H1 (cell line): ENCODE results near the gene MIEF2. TPM values are rescaled to one million over a fixed set of nuclear protein-coding genes. Genes with fewer than 3 reads are reported as not detected.

Experiments used
- CTCF ChIA-PET: fragments of 300-600 bp; sonication (Branson Sonifier 250); formaldehyde crosslinking; loops from one replicate; lab custom pipeline; 2021; ENCODE audit not compliant: partially characterized antibody; lab: Charles Lee
- POLR2A ChIA-PET: fragments of 300-600 bp; sonication (Branson Sonifier 250); formaldehyde crosslinking; loops from one replicate; lab custom pipeline; 2021; ENCODE audit warnings: inconsistent platforms; ENCODE audit not compliant: partially characterized antibody; lab: Charles Lee
- DNase-seq, 2 experiments: peaks; one replicate each; pipeline versions ENCODE4 v3.0.0 to v3.0.0-alpha.2; 2010 to 2022; ENCODE audit warnings: low spot score in 2 of 2, low read depth in 1 of 2, mixed read lengths in 1 of 2
- FAIRE-seq: peaks from 2 replicates; lab custom pipeline; 2011; peaks lifted over from hg19 to GRCh38; lab: Jason Lieb, UNC
- H2AFZ ChIP-seq: 2 replicates; pipeline ENCODE4 v1.8.1; 2012; ENCODE audit warnings: low read length, inconsistent platforms
- H2AK5ac ChIP-seq: 2 replicates; pipeline ENCODE4 v1.6.1; 2013; ENCODE audit warnings: low read depth, low read length
- H2BK120ac ChIP-seq: replicated peaks from 2 replicates; pipeline ENCODE3; 2013; ENCODE audit warnings: low read depth, low read length, inconsistent platforms
- H2BK12ac ChIP-seq: 2 replicates; pipeline ENCODE4 v1.6.1; 2013; ENCODE audit warnings: low read depth, low read length
- H2BK15ac ChIP-seq: 2 replicates; pipeline ENCODE4 v1.6.1; 2013; ENCODE audit warnings: low read length
- H2BK20ac ChIP-seq: 2 replicates; pipeline ENCODE4 v1.6.1; 2013; ENCODE audit warnings: low read length
- H2BK5ac ChIP-seq: 2 replicates; pipeline ENCODE4 v1.6.1; 2013; ENCODE audit warnings: low read depth, low read length
- H3K14ac ChIP-seq: 2 replicates; pipeline ENCODE4 v1.6.1; 2013; ENCODE audit warnings: inconsistent platforms; ENCODE audit not compliant: insufficient read length
- H3K18ac ChIP-seq: 2 replicates; pipeline ENCODE4 v1.6.1; 2013; ENCODE audit warnings: low read length; ENCODE audit errors: extremely low read depth
- H3K23ac ChIP-seq: 2 replicates; pipeline ENCODE4 v1.6.1; 2013; ENCODE audit warnings: inconsistent platforms; ENCODE audit not compliant: insufficient read length
- H3K23me2 ChIP-seq: 2 replicates; pipeline ENCODE4 v1.6.1; 2013; ENCODE audit warnings: low read depth, low read length
- H3K27ac ChIP-seq: 2 replicates; pipeline ENCODE4 v1.6.1; 2011; ENCODE audit warnings: low read depth, low read length, inconsistent platforms
- H3K27me3 ChIP-seq, 4 experiments: replicated peaks in 1 of 4; 1 replicate in 1 of 4; 2 replicates in 3 of 4; pipeline versions ENCODE4 v1.6.1 to v1.8.1; 2011 to 2013; ENCODE audit warnings: low read length in 3 of 4, mild to moderate bottlenecking in 3 of 4, inconsistent platforms in 2 of 4, mixed read lengths in 2 of 4, moderate library complexity in 1 of 4; ENCODE audit not compliant: control insufficient read depth in 3 of 4, insufficient read depth in 3 of 4; ENCODE audit errors: extremely low read depth in 1 of 4
- H3K36me3 ChIP-seq, 4 experiments: 2 replicates each; pipeline versions ENCODE4 v1.6.1 to v1.8.1; 2011 to 2013; ENCODE audit warnings: mild to moderate bottlenecking in 4 of 4, low read length in 3 of 4, moderate library complexity in 2 of 4, control low read depth in 1 of 4, inconsistent platforms in 1 of 4; ENCODE audit not compliant: insufficient read depth in 4 of 4, control insufficient read depth in 2 of 4
- H3K4ac ChIP-seq: replicated peaks from 2 replicates; pipeline ENCODE3; 2013; ENCODE audit warnings: low read length, low read depth, mixed read lengths, inconsistent platforms; ENCODE audit not compliant: insufficient read length
- H3K4me1 ChIP-seq, 4 experiments: replicated peaks in 1 of 4; 1 replicate in 1 of 4; 2 replicates in 3 of 4; pipeline versions ENCODE4 v1.6.1 to v1.8.1; 2011 to 2013; ENCODE audit warnings: low read length in 3 of 4, inconsistent platforms in 2 of 4, mixed read lengths in 1 of 4; ENCODE audit not compliant: insufficient read depth in 4 of 4, control insufficient read depth in 3 of 4
- H3K4me2 ChIP-seq, 2 experiments: 2 replicates each; pipeline versions ENCODE4 v1.6.1 to v1.8.1; 2011 to 2013; ENCODE audit warnings: low read depth in 2 of 2, low read length in 2 of 2, control low read depth in 1 of 2, inconsistent platforms in 1 of 2, mild to moderate bottlenecking in 1 of 2; ENCODE audit not compliant: insufficient read depth in 1 of 2
- H3K4me3 ChIP-seq, 4 experiments: fragments of 200-600, 300-600 bp in 1 of 4; sonication (generic), shearing (Covaris generic), sonication (Bioruptor Twin) in 1 of 4; 2 replicates each; pipeline versions ENCODE4 v1.5.1 to v1.8.1; 2011 to 2016; ENCODE audit warnings: low read length in 4 of 4, low read depth in 3 of 4, control low read depth in 2 of 4, inconsistent platforms in 2 of 4, mild to moderate bottlenecking in 2 of 4, mixed read lengths in 1 of 4, moderate library complexity in 1 of 4; ENCODE audit not compliant: insufficient read depth in 2 of 4; ENCODE audit errors: extremely low read depth in 1 of 4
- H3K56ac ChIP-seq: replicated peaks from 2 replicates; pipeline ENCODE3; 2013; ENCODE audit warnings: low read depth, mild to moderate bottlenecking, mixed read lengths, low read length, inconsistent platforms; ENCODE audit not compliant: insufficient read length
- H3K79me1 ChIP-seq: 2 replicates; pipeline ENCODE4 v1.6.1; 2013; ENCODE audit warnings: low read depth, low read length, control low read depth
- H3K79me2 ChIP-seq, 2 experiments: 2 replicates each; pipeline versions ENCODE4 v1.6.1 to v1.8.1; 2012 to 2013; ENCODE audit warnings: low read length in 2 of 2, mild to moderate bottlenecking in 2 of 2, inconsistent platforms in 1 of 2; ENCODE audit not compliant: insufficient read depth in 2 of 2, control insufficient read depth in 1 of 2
- H3K9ac ChIP-seq, 4 experiments: replicated peaks in 1 of 4; 1 replicate in 1 of 4; 2 replicates in 3 of 4; pipeline versions ENCODE4 v1.6.1 to v1.8.1; 2011 to 2013; ENCODE audit warnings: low read depth in 3 of 4, low read length in 3 of 4, control low read depth in 2 of 4, mild to moderate bottlenecking in 2 of 4, moderate library complexity in 2 of 4, inconsistent platforms in 1 of 4; ENCODE audit errors: extremely low read depth in 1 of 4
- H3K9me3 ChIP-seq, 2 experiments: 2 replicates each; pipeline versions ENCODE4 v1.6.1 to v1.8.1; 2012 to 2013; ENCODE audit warnings: mild to moderate bottlenecking in 2 of 2, moderate library complexity in 2 of 2, control low read depth in 1 of 2, inconsistent platforms in 1 of 2, low read depth in 1 of 2, low read length in 1 of 2, mixed read lengths in 1 of 2; ENCODE audit not compliant: insufficient read depth in 2 of 2
- H4K20me1 ChIP-seq, 2 experiments: replicated peaks in 1 of 2; 2 replicates each; pipeline versions ENCODE3 to v1.8.1; 2011 to 2013; ENCODE audit warnings: inconsistent platforms in 2 of 2, low read length in 2 of 2, mild to moderate bottlenecking in 1 of 2; ENCODE audit not compliant: insufficient read depth in 2 of 2, control insufficient read depth in 1 of 2
- H4K5ac ChIP-seq: 2 replicates; pipeline ENCODE4 v1.6.1; 2013; ENCODE audit warnings: low read length, low read depth, mixed read lengths, inconsistent platforms; ENCODE audit not compliant: insufficient read length
- H4K8ac ChIP-seq: 2 replicates; pipeline ENCODE4 v1.8.0; 2013; ENCODE audit warnings: mild to moderate bottlenecking, moderate library complexity, low read length, inconsistent platforms; ENCODE audit not compliant: insufficient read depth; ENCODE audit errors: extremely low read depth
- H4K91ac ChIP-seq: replicated peaks from 2 replicates; pipeline ENCODE3; 2013; ENCODE audit warnings: low read length, mixed read lengths, inconsistent platforms; ENCODE audit not compliant: insufficient read length
- WGBS, 2 experiments: shearing (Covaris generic) in 1 of 2; methylation state at CpG; one replicate each; pipeline versions ENCODE4 v1.1.6 to v1.1.7; 2013 to 2015; ENCODE audit warnings: low lambda C conversion rate in 2 of 2, mixed read lengths in 2 of 2, inconsistent platforms in 1 of 2, low coverage in 1 of 2, missing lambda C conversion rate in 1 of 2; ENCODE audit not compliant: insufficient replicate concordance in 2 of 2, insufficient coverage in 1 of 2, insufficient read length in 1 of 2; ENCODE audit errors: extremely low coverage in 1 of 2, missing lambda C conversion rate in 1 of 2; 5-methylcytosine and 5-hydroxymethylcytosine counted together
- polyA plus RNA-seq, 7 experiments: library from polyadenylated mRNA; depleted of rRNA in 3 of 7; stranded (reverse) in 5 of 7; unstranded in 2 of 7; fragments of >200 nt in 5 of 7; fragments of 200-250 nt in 2 of 7; gene quantifications; 1 replicate in 5 of 7; 2 replicates in 1 of 7; 4 replicates in 1 of 7; pipeline versions ENCODE4 v1.2.1 to v1.2.3, GENCODE V29; 2011 to 2013; ENCODE audit warnings: missing spikeins in 2 of 7, mixed read lengths in 2 of 7
- total RNA-seq: library from RNA; stranded (reverse); fragmentation: NEBNext Ultra II Directional; extraction: Animal tissue kit (Norgen Biotek cat#: 25700); gene quantifications from 2 replicates; pipeline ENCODE4 v1.2.1, GENCODE V29; 2021

The MIEF2 gene
- total and polyA plus RNA-seq, 2 of the 8 experiments (the other 6 are each of a cell fraction or from before 2014, with no cell fraction given), result 9.9 to 24.9 TPM

DNA sequence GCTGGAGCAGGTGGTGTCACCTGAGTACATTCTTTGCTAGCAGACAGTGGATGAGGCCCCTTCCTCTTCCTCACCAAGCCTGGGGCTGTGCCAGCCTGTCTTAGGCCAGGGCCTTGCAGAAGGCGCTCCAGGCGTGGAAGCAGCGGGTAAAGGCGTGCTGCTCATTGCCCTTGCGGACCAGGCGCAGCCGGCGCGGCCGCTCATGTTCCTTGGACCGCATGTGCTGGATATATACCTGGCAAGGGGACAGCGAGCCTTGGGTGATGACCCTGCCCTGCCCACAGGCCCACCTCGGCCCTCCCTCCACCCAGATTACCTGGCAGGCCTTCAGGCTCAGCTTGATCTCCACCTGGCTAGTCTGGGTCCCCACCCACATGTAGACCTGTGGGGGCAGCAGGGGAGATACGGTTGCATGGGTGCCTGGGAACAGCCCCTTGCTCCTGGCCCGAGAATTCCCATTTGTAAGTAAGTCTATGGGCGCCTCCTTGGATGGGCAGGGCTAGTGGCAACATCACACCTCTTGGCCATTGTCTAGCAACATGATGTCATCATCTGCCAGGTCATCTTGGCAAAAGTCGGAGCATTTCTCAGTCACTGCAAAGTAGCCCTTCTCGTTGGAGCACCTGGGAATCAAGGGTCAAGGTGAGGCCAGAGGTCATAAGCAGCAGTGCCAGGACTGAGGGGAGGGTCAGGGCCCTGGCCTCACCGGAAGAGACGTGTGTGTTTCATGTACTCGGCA, 15.3 kb upstream of the MIEF2 start:
- peaks cover 5% of the 10 kb centered on the region for H3K23me2 ChIP-seq
- H3K4me2 ChIP-seq, result no peak overlapping the region; a peak in 1 of 4 replicates
- no peak overlapping the region for H4K5ac ChIP-seq
- no peak overlapping the region for H2AFZ ChIP-seq
- H3K18ac ChIP-seq, result no peak overlapping the region
- H3K79me1 ChIP-seq, result no peaks in the 10 kb centered on the region
- H4K20me1 ChIP-seq, result peaks cover 13 to 23% of the 10 kb centered on the region in 2 experiments
- H2BK20ac ChIP-seq, result no peak overlapping the region
- no peak overlapping the region for H2AK5ac ChIP-seq
- H3K14ac ChIP-seq, result no peak overlapping the region
- ChIA-PET POLR2A (interaction anchor here (1.4 to 13.9 kb wide), 5 partner anchors 10 to 22 kb away, joined by 4 to 171 read pairs (median 11); partner anchors contain the start of genes FLII and MIEF2), CTCF (no interaction called here)
- H2BK120ac ChIP-seq, result no peak overlapping the region
- H3K4me3 ChIP-seq, result no peak overlapping the region
- H3K36me3 ChIP-seq, result peaks cover 21 to 51% (median 45%) of the 10 kb centered on the region in 4 experiments
- no peaks in the 10 kb centered on the region for H3K27me3 ChIP-seq
- H3K27ac ChIP-seq, result no peak overlapping the region
- no peak overlapping the region for H3K4ac ChIP-seq
- no peak overlapping the region; the same call in 1 of the 2 replicates for H2BK5ac ChIP-seq
- no peak overlapping the region for H3K23ac ChIP-seq
- H4K8ac ChIP-seq, result no peak overlapping the region
- DNase-seq (no peak), FAIRE-seq (no peak)
- H3K79me2 ChIP-seq, result no peaks in the 10 kb centered on the region
- H2BK15ac ChIP-seq, result no peak overlapping the region
- H4K91ac ChIP-seq, result no peak overlapping the region
- H3K4me1 ChIP-seq, result peaks cover 0 to 16% (median 9%) of the 10 kb centered on the region in 4 experiments; a peak in 6 of 7 replicates
- H3K56ac ChIP-seq, result no peak overlapping the region
- 91% methylated on average over 20 of the region's 21 CpGs; no CpG with 5 or more reads in 1 of the 2 experiments for WGBS, 2 experiments
- H3K9me3 ChIP-seq, result no peaks in the 10 kb centered on the region
- no peak overlapping the region; a peak in 1 of 7 replicates for H3K9ac ChIP-seq
- H2BK12ac ChIP-seq, result no peak overlapping the region
